NCI-H2107 treated with DMSO at 0.1 percent for 48 hours (cell line): ENCODE measurements around the gene SIN3A.
"Not testable (repeated sequence)": the region's sequence is repeated elsewhere in the genome, so short reads cannot be mapped to it uniquely, and the experiment has no call there.

ENCODE experiments used
- DNase-seq: peaks from one replicate; lab custom pipeline; 2025; ENCODE audit not compliant: unreplicated experiment; lab: John Stamatoyannopoulos, UW

The SIN3A gene

DNA sequence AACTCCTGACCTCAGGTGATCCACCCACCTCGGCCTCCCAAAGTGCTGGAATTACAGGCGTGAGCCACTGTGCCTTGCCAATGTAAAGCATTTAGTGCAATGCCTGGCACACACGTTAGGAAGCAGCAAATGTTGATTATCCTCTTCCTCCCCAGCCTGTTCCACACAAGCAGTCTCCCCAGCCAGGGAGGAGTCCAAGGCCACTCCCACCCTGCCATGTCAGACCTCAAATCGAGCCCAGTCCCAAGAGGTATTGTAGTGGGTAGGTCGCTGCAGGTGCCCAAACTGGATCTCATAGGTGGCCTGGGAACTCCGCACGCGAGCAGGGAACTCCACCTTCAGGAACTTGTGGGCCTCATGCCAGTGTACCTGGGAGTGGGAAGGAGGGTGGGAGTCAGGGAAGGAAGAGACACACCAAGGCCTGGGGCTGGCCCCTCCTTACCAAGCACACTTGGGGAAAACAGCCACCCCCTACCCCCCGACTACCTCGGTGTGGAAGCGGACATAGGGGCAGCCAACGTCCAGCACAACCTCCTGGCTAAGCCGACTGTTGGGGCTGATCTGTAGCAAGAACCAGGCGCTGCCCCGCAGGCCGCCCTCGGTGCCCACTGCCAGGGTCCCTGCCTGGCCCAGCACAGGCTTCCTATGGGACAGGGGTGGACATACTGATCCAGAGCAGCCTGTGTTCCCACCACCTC is 93.4 kb downstream of the SIN3A start:
- DNase-seq, result no peak

DNA sequence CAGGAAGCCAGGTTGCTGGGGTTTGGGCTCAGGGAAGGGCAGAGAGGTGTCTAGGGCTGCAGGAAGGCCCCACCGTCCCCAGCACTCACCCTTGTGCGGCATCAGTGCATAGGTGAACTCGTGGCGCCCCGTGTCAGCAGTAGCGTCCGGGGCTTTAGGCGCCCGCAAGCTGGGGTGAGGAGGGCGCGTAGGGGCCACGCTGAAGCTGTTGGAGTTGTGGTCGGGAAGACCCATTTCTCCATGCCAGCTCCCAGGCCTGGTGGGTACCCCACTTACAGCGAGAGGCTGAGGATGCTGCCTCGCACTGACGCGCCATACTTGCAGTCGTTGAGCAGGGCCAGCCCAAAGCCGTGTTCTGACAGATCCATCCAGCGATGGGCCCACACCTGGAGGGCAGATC is 95.0 kb downstream of the SIN3A start:
- no peak for DNase-seq

DNA sequence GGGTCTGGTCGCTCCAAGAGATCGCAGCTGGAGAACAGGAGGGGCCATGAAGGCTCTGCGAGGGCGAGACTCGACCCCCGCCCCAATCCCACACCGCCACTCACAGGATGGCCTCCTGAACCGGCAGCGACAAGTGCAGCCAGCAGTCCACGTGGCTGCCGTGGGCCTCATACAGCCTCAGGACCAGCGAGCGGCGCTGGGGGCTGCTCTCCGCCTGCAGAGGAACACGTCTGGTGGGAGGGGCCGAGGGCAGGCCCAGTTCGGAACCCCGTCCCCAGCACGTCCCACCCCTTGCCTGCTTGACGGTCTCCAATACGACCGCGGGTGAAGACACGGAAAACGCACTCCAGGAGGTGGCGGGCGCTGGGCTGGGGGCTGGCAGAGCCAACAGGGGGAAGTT is 95.5 kb downstream of the SIN3A start:
- no peak for DNase-seq

DNA sequence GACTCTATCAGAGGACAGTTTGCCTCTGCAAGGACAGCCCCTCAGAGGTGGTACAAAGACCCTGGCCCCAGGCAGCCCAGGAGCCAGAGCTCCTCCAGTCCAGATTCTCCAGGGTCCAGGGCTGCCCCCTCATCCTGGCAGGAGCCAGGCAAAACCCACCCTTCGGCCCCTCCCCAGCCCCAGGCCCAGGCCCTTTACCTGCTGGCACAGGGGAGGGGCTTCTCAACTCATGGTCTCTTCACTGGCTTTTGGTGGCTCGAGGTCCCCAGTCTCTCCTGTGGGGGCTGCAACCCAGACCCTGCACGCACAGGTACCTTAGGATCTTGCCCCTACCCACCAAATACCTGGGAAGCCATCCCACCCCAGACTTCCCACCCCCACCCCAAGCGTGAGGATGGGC is 96.1 kb downstream of the SIN3A start:
- no peak for DNase-seq

DNA sequence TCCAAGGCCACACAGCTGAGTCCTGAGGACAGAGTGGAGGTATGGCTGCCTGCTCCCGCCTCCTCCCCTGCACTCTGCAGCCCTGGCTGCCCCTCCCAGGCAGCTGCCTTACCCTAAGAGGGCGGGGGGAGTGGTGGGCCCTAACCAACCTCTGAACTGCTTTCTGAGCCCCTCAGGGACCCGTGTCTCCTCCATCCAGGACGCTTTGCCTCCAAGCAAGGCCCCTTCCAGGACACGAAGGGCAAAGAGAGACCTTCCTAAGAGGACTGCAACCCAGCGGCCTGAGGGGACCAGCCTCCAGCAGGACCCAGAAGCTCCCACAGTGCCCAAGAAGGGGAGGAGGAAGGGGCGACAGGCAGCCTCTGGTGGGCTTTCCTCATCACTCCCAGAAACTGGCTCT is 97.0 kb downstream of the SIN3A start:
- no peak for DNase-seq

DNA sequence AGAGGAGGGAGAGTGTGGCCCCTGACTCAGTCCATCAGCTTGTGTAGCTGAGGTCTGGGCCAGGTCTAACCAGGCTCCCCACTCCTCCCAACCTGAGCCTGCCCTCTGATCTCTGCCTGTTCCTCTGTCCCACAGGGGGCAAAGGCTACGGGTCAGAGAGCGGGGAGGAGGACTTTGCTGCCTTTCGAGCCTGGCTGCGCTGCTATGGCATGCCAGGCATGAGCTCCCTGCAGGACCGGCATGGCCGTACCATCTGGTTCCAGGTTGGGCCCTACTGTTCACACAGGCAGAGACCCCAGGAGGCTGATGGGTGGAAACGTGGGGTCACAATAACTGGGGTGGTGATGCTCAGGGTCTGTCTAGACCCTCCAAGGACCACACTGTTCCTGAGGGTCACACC is 97.9 kb downstream of the SIN3A start:
- DNase-seq, result no peak

DNA sequence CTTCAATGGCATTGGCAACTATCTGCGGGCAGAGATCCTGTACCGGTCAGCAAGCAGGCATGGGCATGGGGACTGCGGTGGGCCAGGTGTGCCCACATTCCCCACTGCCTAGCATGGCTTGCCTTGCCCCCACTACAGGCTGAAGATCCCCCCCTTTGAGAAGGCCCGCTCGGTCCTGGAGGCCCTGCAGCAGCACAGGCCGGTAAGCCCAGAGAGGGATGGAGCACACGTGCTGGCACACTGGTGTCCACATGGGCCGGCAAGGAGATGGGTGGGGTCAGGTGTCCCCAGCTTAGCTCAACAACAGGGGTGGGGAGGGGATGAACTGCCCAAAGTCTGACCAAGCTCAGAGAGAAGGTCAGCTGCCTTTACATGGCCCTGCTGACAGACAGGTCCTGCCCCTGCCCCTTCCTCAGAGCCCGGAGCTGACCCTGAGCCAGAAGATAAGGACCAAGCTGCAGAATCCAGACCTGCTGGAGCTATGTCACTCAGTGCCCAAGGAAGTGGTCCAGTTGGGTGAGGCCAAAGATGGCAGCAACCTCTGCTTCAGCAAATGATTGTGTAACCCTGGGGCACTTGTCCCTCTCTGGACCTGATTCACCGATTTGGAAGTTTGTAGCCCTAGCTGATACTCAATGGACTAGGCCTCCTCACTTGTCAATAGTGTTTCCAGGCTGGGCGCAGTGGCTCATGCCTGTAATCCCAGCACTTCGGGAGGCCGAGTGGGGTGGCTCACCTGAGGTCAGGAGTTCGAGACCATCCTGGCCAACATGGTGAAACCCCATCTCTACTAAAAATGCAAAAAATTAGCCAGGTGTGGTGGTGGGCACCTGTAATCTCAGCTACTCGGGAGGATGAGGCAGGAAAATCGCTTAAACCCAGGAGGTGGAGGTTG is 99.1 kb downstream of the SIN3A start:
- no peak for DNase-seq

DNA sequence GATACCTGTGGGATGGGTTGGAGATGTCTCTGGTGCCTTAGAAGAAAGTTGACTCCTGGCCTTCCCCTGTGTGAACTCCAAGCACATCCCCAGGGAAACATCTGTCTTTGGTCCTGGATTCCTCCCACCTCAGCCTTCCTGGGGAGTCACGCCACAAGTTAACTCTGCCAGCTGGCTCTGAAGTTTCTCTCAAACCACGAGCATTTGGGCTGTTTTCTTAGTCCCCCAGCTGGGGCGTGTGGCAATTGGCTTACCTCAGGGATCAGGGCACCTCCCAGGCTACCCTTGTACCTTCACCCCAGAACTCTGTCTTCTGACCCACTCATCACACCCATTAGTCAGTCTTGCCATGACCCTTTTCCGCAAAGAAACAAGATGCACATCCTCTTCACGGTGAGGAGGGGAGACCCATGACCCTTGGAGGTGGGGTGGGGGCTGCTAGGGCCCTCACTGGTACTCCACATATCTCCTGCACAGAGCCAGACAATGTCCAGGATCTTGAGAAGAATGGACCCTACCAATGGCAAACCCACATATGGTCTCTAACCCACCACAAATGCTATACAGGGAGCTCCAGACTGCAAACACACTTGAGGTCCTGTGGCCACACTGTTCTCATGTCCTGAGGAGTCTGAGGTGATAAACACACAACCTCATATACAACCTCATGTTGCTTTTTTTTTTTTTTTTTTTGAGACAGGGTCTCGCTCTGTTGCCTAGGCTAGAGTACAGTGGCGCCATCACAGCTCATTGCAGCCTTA is 100.7 kb downstream of the SIN3A start:
- DNase-seq, result no peak

DNA sequence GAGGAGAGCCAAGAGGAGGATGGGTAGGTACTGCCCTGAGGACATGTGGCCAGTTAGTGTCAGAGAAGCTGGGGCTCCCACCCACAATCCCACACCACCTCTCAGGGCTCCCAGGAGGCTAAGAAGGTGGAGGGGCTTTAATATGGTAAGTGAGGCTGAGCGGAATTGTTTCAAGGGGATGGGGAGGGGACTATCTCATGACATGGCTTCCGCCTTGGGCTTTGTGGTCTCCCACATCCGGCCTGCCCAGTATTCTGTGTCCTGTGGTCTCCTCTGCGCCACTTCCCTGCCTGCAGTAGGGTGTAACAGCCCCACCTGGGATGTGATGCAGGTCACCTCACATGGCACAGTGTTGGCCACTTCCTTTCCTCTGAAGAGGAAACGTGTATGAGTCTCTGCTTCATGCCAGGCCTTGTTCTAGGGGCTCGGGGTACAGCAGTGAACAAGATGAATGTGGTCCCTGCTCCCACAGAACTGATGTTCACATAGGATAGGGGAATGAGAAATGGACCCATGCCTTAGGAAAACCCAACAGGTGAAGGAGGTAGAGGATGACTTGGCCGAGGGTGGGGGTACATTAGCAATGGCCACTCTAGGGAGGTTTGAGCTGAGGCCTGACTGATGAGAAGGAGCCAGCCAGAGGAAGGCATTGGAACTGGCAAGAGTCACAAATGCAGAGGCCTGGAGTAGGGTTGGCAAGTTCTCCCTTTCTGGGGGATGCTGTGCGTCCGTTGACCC is 101.5 kb downstream of the SIN3A start:
- no peak for DNase-seq

DNA sequence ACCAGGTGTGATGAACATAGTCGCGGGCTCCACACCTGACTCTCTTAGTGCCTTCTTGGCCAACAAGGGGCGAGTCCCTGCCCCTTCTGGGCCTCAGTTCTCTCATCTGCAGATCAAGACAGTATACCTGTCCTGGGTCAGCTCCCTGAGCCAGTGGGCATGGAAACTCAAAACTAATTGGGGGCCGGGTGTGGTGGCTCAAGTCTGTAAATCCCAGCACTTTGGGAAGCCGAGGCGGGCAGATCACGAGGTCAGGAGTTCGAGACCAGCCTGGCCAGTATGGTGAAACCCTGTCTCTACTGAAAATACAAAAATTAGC is 102.2 kb downstream of the SIN3A start:
- not testable (repeated sequence) for DNase-seq

DNA sequence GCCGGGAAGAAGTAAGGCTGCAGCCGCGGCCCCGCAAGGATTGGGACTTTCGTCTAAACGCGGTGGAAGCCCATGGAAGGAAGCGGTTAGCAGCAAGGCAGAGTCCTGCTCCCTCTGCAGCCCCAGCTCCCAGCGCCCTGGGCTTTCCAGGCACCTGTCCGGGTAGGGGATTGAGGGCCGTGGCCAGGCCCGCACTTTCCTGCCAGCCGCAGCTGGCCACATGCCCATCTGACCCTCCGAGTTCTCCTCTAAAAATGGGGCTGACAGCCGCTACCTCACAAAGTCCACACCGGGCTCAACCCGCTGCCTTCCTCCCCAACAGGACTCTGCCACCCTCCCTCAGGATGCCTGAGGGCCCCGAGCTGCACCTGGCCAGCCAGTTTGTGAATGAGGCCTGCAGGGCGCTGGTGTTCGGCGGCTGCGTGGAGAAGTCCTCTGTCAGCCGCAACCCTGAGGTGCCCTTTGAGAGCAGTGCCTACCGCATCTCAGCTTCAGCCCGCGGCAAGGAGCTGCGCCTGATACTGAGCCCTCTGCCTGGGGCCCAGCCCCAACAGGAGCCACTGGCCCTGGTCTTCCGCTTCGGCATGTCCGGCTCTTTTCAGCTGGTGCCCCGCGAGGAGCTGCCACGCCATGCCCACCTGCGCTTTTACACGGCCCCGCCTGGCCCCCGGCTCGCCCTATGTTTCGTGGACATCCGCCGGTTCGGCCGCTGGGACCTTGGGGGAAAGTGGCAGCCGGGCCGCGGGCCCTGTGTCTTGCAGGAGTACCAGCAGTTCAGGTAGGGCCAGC is 102.7 kb downstream of the SIN3A start:
- DNase-seq, result no peak

DNA sequence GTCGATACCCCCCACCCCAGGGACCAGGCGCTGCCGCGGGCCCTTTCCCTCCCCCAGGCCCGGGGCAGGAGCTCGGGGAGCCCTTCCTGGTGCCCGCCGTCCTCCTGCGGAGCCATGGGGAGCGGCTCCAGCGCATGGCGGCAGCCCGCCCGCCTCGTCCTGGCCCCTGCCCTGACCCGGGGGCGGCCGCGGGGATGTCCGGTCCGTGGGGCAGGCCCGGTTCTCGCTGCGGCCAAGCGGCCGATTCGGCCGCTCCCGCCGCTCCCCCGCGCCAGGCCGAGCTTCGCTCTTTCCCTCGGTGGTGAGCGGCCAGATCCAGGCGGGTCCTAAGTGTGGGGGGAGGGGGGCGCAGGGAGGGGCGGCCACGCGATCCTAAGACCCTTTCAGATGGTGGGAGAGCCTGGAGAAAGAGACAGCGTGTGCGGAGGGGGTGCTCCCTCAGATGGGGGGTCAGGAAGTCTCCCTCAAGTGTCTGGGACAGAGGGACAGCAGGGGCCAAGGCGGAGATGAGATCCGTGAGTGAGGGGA is 103.4 kb downstream of the SIN3A start:
- DNase-seq, result no peak

DNA sequence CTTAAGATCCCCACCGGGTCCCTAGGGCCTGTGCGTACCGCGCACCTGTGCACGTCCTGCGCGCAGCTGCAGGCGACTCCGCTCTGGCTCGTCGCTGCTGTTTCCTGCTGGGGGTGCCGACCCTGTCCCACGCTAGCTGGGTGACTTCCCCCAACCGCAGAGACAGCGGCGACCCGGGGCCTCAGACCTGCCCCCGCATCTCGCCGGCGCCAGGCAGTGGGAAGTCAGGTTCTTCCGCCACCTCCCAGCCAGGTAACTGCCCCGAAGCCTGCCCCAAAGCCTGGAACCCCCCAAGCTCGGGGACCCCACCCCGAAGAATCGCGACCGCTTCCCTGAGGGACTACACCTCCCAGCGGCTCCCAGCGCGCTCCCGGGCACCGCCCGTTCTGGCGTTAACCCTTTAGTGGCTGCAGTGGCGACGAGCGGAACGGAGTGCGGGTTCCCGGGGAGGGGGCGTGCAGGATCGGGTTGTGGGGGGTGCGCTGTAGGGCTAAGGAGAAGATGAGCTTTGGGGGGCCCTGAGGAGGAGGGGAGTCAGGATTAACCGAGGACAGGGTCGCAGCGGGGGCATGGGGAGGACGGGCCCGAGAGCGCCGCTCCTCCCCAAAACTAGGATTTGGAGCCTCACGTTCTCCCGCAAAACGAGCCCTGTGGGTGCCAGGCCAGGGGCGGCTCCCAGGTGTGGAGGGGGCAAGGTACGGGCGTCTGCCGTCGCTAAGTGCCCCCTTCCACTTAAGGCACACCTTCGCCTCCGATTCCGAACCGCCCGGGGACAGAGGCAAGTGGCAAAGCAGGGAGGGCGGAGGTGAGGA is 104.1 kb downstream of the SIN3A start:
- DNase-seq, result no peak

DNA sequence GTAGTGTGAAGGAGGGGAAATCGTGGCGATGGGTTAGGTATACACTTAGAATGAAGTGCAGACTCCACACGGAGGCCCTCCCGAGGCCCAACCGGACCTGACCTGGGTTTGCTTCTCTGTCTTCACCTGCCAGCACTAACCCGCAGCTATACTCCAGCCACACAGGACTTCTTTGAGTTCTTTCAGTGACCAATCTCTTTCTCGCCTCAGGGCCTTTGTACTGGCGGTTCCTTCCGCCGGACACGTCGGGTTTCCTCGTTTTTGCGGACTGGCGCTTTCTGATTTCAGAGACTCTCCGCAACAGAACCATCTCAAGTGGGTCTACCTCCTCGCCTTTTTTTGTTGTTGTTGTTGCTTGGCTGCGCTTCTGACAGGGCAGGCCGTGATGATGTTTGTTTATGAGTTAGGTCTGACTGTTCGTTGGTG is 104.7 kb downstream of the SIN3A start, which contains the start of gene NEIL1:
NEIL1 (plus strand) TSS at position 244 of the 426 bp plus-strand sequence. CDS start 1,867 bp downstream, outside the sequence.
- peak; percentile 6 for DNase-seq

DNA sequence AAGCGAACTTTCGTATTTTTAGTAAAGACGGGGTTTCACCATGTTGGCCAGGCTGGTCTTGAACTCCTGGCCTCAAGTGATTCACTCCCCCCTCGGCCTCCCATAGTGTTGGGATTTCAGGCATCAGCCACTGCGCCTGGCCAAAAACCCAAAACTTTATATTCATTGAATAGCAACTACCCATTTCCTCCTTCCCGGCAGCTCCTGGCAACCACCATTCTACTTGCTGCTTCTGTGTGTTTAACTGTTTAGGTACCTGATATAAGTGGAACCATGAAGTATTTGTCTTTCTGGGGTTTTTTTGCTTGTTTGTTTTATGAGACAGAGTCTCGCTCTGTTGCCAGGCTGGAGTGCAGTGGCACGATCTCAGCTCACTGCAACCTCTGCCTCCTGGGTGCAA is 107.5 kb downstream of the SIN3A start:
- DNase-seq, result not testable (repeated sequence)

DNA sequence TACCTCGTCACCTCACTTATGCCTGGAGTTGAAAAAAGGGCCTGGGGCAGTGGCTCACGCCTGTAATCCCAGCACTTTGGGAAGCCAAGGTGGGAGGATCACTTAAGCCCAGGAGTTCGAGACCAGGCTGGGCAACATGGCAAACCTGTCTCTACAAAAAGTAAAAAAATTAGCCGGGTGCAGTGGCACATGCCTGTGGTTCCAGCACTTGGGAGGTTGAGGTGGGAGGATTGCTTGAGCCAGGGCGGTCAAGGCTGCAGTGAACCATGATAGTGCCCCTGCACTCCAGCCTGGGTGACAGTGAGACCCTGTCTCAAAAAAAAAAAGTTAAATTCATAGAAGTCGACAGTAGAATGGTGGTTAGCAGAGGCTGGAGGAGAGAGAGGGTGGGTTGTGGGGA is 109.3 kb downstream of the SIN3A start:
- no peak for DNase-seq

DNA sequence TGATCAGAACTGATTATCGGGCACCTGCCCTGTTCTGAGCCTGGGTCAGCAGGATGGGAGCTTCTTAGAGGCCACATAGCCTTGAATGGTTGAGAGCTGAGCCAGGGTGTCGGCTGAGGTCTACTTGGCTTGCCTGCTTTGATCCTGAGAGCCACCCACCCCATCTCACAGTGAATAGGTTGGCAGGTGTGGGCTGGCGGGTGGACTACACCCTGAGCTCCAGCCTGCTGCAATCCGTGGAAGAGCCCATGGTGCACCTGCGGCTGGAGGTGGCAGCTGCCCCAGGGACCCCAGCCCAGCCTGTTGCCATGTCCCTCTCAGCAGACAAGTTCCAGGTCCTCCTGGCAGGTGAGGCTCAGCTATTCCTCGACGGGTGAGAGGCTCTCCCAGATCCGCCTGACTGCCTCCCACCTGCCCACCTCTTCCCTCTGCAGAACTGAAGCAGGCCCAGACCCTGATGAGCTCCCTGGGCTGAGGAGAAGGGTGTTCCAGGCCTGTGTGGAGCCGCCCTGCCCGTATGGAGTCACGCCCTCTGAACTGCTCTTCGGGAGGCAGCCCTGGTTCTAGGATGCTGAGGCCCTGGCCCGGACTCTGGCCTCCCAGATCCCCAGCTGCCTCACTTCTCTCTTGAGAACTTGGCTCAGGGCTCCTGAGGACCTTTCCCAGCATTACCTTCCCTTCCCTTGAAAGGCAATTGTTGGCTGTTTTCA is 111.8 kb downstream of the SIN3A start:
- DNase-seq, result no peak

DNA sequence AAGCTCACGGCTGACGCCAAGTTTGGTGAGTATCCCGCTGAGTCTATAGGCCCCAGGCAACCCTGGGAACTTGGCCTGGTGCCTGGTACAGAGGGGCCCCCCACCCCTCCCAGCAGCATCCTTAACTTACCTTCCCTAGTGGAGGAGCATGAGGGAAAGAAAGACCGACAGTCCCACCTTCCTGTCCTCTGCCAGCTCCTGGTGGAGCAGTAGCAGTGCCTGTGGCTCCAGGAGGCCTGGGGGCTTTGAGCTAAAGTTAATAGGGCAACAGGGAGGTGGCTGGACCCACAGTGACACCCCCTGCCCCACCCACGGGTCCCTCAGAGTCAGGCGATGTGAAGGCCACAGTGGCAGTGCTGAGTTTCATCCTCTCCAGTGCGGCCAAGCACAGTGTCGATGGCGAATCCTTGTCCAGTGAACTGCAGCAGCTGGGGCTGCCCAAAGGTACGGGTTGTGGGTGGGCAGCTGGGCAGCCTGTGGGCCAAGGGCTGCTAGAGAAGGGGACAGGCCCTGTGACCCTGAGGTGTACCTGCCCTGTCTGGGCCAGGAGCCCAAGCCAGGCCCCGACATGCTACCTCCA is 112.7 kb downstream of the SIN3A start:
- DNase-seq, result no peak
